Epithelial cell of proximal tubule (primary cell): ENCODE data around the gene CYB5R3. TPM values are rescaled to one million over a fixed set of nuclear protein-coding genes. Genes with fewer than 3 reads are reported as not detected.

Experiments used
- DNase-seq: peaks from one replicate; pipeline ENCODE4 v3.0.0-alpha.2; 2011; ENCODE audit warnings: low read depth
- H3K4me3 ChIP-seq: 2 replicates; pipeline ENCODE4 v1.5.1; 2011; ENCODE audit warnings: low read depth, mild to moderate bottlenecking, low read length
- total RNA-seq: library from RNA; depleted of rRNA; stranded (reverse); fragments of >200 nt; gene quantifications from 2 replicates; pipeline ENCODE4 v1.2.3, GENCODE V29; 2015
- TF ChIP-seq, protein P1 (sequence below): conservative IDR thresholded peaks from 2 replicates; pipeline ENCODE4 v1.5.1; 2012; ENCODE audit warnings: low read depth, mild to moderate bottlenecking, low read length

Gene CYB5R3
- total RNA-seq, 1 donor from 2014 or later, result 122 TPM

DNA sequence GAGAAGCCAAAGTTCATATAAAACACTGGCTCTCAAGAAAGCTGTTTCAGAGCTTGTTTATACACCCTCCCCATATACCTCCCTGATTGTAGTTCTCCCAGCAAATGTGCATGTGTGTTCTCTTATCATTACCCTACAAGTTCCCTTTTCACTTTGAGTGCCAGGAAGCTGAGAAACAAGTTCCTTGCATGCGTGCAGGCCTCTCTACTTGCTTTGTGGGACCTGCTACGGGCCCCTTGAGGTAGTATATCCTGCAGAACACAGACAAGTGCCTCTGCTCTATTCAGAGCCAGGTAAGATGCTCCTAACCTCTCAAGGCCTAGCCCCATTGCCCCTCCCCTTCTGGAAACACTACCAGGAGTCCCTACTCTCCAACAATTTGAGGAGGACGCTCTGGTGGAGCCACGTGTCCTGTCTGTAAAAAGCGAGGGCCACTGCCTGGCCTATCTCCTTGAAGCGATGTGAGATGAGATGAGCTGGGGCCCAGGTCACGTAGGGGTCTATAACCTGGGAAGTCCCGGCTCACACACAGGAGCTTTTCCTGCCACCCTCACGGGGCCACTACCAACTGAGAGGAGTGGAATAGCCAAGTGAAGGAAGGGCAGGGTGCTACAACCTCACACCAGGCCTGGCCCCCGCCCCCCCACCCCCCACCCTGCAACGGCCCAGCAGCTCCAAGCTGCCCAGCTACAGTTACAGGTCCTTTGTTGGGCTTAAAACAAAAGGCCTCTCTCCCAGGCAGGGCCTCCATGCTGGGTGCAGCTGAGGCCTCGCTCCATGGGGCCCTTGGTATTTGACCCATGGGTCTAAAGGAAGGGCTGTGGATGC is 6.2 kb downstream of the CYB5R3 start:
- TF ChIP-seq, protein P1, sequence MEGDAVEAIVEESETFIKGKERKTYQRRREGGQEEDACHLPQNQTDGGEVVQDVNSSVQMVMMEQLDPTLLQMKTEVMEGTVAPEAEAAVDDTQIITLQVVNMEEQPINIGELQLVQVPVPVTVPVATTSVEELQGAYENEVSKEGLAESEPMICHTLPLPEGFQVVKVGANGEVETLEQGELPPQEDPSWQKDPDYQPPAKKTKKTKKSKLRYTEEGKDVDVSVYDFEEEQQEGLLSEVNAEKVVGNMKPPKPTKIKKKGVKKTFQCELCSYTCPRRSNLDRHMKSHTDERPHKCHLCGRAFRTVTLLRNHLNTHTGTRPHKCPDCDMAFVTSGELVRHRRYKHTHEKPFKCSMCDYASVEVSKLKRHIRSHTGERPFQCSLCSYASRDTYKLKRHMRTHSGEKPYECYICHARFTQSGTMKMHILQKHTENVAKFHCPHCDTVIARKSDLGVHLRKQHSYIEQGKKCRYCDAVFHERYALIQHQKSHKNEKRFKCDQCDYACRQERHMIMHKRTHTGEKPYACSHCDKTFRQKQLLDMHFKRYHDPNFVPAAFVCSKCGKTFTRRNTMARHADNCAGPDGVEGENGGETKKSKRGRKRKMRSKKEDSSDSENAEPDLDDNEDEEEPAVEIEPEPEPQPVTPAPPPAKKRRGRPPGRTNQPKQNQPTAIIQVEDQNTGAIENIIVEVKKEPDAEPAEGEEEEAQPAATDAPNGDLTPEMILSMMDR, result no peak
- H3K4me3 ChIP-seq, result no peak overlapping the region
- no peak for DNase-seq

DNA sequence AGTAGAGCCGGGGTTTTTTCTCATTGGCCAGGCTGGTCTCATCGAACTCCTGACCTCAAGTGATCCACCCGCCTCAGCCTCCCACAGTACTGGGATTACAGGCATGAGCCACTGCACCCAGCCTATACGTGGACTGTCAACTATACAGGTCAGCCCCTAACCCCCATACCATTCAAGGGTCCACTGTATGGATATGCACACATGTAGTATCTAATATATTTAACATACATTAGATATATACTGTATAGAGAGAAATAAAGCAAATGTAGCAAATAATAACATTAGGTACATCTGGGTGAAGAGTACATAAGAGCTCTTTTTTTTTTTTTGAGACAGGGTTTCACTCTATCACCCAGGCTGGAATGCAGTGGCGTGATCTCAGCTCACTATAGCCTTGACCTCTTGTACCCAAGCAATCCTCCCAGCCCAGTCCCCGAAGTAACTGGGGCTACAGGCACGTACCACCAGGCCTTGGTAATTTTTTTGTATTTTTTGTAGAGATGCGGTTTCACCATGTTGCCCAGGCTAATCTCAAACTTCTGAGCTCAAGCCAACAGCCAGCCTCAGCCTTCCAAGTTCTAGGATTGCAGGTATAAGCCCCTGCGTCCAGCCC is 7.3 kb downstream of the CYB5R3 start:
- no peak for DNase-seq
- TF ChIP-seq, protein P1, result no peak
- H3K4me3 ChIP-seq, result no peak overlapping the region

DNA sequence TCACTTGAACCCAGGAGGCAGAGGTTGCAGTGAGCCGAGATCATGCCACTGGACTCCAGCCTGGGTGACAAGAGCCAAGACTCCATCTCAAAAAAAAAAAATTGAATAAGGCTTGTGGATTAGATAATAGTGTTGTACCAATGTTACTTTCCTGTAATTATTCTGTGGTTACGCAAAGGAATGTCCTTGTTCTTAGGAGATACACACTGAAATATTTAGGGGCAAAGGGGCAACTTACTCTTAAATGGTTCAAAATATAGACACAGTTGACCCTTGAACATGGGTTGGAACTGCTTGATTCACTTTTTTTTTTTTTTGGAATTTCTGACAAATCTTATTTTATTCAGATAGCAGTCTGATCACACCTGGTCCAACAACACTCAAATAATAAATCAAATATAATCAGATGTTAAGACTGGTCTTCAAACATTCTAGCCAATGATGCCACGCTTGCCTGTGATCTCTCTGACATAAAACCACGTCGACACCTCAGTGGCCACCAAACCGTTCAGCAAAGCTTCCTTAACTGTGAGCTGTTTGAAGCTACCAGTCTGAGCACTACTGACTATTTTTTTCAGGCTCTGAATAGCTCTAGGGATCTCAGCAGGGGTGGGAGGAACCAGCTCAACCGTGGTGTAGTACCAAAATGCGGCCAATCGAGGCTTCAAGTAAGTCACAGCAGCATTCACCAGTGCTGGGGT is 9.5 kb downstream of the CYB5R3 start:
- DNase-seq, result no peak
- TF ChIP-seq, protein P1, result no peak
- H3K4me3 ChIP-seq, result no peak overlapping the region

DNA sequence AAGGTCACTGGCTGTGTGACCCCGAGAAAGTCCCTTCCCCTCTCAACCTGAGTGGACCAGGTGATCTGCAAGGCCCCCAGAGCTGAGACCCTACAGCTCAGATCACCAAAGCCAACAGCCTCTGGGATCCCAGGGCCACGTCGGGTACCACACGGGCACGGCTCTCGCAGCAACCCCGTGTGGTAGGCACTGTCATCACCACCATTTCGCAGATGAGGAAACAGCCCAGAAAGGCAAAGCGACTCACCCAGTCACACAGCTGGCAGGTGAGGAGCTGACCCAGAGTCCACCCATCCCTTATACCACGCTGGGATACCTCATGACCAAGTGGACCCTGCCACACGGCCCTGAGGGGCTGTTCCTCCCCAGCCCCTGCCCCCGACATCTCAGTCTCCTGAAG is 11.6 kb downstream of the CYB5R3 start:
- DNase-seq, result no peak
- H3K4me3 ChIP-seq, result no peak overlapping the region
- TF ChIP-seq, protein P1, result no peak

DNA sequence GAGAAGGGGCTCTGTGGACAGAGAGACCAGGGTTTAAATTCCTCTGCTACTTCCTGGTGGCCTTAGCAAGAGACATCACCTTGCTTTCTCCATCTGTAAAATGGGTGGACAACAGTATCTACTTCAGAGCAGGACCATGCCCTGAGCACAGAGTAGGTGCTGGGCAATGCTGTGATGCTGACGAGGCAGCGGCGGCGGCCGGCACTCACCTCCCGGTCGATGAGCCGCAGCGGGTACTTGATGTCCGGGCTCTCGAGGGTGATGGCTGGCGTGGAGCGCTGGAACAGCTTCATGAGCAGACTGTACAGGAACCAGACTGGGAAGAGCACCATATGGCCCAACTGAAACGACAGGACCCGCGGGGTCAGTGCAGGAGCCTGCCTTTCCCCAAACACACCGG is 12.7 kb downstream of the CYB5R3 start:
- no peak overlapping the region for H3K4me3 ChIP-seq
- TF ChIP-seq, protein P1, result no peak
- no peak for DNase-seq

DNA sequence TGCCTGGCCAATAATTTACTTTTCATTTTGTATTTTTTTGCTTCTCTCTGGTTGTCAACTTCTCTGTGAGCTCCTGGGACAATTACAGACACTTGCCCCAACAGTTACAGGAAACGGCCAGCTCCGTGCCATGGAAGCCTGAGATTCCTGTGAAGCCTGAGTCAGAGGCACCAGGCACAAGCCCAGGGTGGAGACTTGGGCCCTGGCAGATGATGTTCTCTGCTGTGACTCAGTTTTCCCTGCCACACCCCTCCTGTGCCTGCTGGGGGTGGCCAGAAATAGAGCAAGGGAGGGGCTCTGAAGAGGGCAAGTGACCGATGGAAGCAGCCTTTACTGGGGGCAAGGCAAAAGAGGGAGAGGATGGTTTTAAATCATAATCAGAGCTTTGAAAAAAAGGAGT is 13.7 kb downstream of the CYB5R3 start:
- peak; percentile 63 for DNase-seq
- no peak overlapping the region for H3K4me3 ChIP-seq
- TF ChIP-seq, protein P1, result no peak
